ENCODE results near the gene NLRP10. TPM values are rescaled to one million over a fixed set of nuclear protein-coding genes. Genes with fewer than 3 reads are reported as not detected.

Gene NLRP10
- total RNA-seq, 2 donors from 2014 or later, result not detected

DNA sequence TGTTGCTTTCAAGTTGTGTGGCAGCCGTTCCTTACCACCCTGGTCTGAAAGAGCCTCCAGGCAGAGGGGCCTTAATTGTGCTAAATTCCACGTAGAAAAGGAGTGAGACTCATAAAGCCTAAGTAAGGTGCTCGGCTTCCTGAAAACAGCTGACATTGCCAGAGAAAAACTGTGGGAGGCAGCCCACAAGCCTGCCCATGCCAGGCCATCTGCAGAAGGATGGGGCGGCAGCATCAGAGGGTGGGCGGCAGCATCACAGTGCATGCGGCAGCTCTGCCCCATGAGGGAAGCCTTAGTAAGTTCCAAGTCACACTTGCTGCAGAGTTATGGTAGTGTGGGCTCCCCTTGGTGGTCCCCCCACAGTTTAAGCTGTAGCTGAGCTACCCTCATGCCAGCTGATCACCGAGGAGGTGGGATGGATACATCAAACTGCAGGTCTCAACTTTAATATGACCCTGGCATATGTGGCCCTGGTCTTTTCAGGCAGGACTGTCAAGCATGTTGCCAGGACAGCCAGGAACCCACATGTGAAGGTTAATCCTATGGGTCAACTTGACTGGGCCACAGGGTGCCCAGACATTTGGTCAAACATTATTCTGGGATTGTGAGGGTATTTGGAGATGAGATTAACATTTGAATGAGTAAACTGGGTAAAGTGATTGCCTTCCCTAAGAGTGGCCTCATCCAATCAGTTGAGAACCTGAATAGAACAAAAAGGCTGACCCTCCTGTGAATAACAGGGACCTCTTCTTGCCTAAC is 18.8 kb upstream of the NLRP10 start:
- Mint-ChIP-seq H3K36me3 (peaks cover 16 to 26% of the 10 kb centered on the region in 2 donors), H3K27ac (no peak overlapping the region), H3K9me3 (no peaks in the 10 kb centered on the region)
- DNase-seq (ENCODE audit: low spot score in 2 of 2), result no peak
- no peak for ATAC-seq

DNA sequence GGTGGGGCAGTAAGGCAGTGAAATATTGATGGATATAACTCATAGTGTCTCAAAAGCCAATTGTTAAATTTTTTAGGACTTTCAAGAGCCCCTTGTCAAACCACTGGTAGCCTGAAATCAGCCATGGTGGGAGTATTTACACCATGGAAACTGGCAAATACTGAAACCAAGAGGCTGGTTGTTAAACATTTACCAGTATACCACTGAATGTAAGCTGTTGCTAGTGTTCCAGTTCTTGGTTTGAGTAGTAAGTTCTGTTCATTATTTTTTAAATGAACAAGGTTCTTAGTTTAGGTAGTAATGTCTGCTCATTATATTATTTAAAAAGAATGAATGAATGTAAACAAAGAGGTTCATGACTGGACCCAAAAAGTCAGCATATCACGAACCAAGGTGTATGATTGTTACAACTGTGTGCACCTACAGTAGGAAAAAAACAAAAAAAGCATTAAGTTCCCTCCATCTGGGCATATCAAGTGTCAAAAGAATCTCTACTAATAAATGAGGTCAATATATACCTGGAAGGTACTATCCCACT is 17.4 kb upstream of the NLRP10 start:
- DNase-seq (ENCODE audit: low spot score in 2 of 2), result no peak
- ATAC-seq, result no peak
- H3K27ac Mint-ChIP-seq, result no peak overlapping the region
- H3K9me3 Mint-ChIP-seq, result no peaks in the 10 kb centered on the region
- peaks cover 3 to 12% of the 10 kb centered on the region in 2 donors for H3K36me3 Mint-ChIP-seq

DNA sequence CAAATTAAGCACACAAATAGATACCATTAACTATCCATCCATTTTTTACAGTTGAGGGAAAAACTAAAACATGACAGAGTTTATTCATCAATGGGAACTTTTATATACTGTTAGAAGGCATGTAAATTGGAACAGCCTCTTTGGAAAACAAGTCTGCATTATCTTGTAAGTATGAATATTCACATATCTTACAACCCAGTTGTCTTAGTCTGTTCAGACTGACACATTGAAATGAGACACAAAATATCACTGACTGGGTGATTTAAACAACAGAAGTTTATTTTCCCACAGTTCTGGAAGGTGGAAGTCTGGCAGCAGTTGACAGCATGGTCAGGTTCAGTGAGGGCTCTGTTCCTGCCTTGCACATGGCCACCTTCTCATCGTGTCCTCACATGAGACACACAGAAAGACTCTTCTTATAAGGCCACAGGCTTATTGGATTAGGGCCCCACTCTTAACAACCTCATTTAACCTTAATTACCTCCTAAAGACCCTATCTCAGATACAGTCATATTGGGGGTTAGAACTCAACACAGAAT is 16.4 kb upstream of the NLRP10 start:
- Mint-ChIP-seq H3K27ac (no peak overlapping the region), H3K9me3 (no peaks in the 10 kb centered on the region), H3K36me3 (peaks cover 0 to 3% of the 10 kb centered on the region in 2 donors)
- ATAC-seq (no peak), DNase-seq (ENCODE audit: low spot score in 2 of 2) (no peak)

DNA sequence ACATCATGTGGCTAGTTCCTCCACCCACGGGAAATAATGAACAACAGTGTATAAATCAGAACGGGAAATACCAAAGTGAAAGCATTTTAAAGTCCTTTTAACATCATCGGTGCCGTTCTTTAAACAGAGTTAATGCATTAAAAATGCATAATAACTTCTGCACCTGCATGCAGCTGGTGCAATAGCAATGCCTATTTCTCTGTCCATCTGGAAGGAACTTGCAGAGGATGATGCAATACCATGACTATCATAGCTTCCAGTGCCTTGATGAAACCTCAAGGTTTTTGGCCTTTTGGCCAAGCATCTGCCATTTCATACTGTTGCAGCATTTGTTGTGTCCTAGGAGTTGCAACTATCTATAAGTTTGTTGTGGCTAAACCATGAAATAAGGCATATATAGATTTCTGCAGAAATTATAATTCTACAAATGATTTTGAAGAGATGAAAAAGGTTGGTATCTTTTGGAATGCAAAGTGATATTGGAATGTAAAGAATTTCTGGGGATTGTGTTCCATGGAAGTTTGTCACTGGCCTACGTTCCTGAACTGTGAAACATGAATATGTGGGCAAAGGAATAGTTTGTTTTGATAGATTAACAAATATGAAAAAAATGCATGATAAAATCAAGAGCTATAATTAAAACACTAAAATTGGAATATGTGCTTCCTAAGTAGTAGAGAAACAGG is 12.1 kb upstream of the NLRP10 start:
- H3K9me3 Mint-ChIP-seq, result no peaks in the 10 kb centered on the region
- H3K36me3 Mint-ChIP-seq, result no peaks in the 10 kb centered on the region
- H3K27ac Mint-ChIP-seq, result no peak overlapping the region
- ATAC-seq, result no peak
- DNase-seq (ENCODE audit: low spot score in 2 of 2), result no peak

DNA sequence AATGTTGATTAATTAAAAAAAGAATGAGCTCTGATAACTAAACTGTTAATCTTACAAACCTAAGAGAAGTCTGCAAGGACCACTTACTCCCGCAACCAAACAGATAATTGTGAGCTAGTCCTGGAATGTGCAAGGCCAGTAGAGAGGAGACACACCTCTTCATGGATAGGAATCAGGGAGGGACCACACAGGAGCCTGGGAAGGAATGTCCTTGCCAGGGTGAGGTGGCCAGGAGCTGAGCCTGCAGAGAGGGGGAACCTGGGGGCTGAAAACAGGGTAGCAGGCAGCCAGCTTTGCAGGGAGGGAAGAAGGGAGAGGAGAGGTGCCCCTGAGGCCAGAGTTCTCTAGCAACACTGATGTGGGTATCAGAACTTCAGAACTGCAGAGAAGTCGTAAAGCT is 9.4 kb upstream of the NLRP10 start:
- H3K27ac Mint-ChIP-seq, result no peak overlapping the region
- DNase-seq (ENCODE audit: low spot score in 2 of 2), result no peak

DNA sequence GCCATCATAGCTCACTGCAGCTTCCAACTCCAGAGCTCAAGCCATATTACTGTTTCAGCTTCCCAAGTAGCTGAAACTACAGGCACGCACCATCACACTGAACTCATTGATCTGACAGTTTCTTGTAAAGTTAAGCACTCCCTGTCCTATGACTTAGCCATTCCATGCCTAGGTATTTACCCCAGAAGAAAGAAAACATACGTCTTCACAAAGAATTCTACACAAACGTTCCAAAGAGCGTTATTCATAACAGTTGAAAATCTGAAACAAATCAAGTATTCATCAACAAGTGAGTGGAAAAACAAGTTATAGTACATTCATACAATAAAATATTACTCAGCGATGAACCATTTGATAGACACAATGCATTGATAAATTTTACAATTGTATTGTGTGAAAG is 7.8 kb upstream of the NLRP10 start:
- Mint-ChIP-seq H3K36me3 (no peaks in the 10 kb centered on the region), H3K9me3 (no peaks in the 10 kb centered on the region), H3K27ac (no peak overlapping the region)
- DNase-seq (ENCODE audit: low spot score in 2 of 2) (no peak), ATAC-seq (no peak)

More for the DNA sequence above, 9.4 kb upstream of the NLRP10 start:
- no peaks in the 10 kb centered on the region for H3K36me3 Mint-ChIP-seq
- ATAC-seq, result no peak
- no peaks in the 10 kb centered on the region for H3K9me3 Mint-ChIP-seq

DNA sequence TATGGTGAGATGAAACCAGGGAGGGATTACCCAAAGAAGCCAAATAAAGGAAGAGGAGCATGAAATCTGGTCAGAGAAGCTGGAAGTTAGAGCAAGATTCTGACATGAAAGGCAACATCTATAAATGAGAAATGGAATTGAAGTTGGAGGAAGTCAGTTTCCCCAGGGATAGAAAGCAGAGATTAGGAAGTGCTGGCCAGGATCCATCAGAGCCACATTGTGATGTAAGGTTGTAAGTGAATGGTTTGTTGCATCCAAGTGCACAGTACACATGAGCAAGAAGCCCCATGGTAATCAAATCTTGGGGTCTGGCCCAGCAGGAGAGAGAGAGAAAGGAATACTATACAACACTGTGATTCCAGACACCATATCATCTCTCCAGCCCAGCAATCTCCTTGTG is 6.6 kb upstream of the NLRP10 start:
- no peak for ATAC-seq

DNA sequence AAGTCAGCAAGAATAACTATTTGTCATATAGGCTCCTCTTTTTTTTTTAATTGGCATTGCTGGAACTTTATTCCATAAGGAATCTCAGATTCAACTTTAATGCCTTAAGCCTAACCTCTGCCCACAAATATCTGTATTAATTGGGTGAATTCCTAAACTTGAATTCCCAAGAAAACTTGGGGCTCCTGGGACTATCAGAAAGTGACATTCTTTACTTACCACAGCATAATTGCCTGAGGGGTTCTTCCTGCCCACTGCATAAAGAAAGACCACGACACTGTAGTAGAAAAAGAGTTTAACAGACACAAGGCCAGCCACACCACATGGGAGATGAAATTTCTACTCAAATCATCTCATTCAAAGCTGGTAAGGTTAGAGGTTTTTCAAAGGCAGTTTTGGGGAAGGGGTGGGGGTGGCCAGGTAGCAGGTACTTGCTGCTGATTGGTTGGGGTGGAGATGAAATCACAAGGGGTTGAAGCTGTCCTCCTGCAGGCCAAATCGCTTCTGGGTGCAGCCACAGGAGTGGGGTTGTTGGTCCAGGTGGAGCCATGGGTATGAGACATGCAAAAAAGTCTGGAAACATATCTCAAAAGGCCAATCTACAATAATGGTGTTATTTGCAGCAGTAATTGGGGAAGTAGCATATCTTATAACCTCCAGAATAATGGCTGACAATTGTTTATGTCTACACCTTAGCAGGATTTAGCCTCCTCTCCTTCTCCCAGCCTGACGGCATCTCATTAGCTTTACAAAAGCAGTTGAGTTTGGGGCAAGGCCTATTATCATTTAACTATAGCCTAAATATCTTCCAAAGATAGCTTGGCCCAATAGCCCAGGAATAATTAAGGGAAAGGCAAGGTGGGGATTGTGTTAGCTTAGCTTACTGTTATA is 4.8 kb upstream of the NLRP10 start:
- Mint-ChIP-seq H3K9me3 (no peaks in the 10 kb centered on the region), H3K36me3 (no peaks in the 10 kb centered on the region), H3K27ac (no peak overlapping the region)
- DNase-seq (ENCODE audit: low spot score in 2 of 2), result no peak
- no peak for ATAC-seq

More for the DNA sequence above, 6.6 kb upstream of the NLRP10 start:
- no peaks in the 10 kb centered on the region for H3K36me3 Mint-ChIP-seq
- H3K9me3 Mint-ChIP-seq, result no peaks in the 10 kb centered on the region
- DNase-seq (ENCODE audit: low spot score in 2 of 2), result no peak
- no peak overlapping the region for H3K27ac Mint-ChIP-seq

DNA sequence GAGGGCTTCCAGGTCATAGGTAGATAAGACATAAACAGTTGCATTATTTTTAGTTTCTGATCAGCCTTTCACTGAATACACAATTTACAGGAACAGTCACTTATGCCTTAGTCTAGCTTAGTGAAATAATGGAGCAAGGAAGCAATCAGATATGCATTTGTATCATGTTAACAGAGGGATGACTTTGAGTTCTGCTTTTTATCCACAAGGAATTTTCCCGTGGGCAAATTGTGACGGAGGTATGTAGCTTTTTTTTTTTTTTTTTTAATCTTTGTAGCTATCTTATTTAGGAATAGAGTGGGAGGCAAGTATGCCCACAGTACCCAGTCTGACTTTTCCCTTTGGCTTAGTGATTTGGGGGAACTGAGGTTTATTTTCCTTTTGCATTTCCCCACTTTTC is 3.4 kb upstream of the NLRP10 start:
- DNase-seq (ENCODE audit: low spot score in 2 of 2), result no peak
- no peaks in the 10 kb centered on the region for H3K36me3 Mint-ChIP-seq
- ATAC-seq, result no peak
- H3K27ac Mint-ChIP-seq, result no peak overlapping the region
- no peaks in the 10 kb centered on the region for H3K9me3 Mint-ChIP-seq

DNA sequence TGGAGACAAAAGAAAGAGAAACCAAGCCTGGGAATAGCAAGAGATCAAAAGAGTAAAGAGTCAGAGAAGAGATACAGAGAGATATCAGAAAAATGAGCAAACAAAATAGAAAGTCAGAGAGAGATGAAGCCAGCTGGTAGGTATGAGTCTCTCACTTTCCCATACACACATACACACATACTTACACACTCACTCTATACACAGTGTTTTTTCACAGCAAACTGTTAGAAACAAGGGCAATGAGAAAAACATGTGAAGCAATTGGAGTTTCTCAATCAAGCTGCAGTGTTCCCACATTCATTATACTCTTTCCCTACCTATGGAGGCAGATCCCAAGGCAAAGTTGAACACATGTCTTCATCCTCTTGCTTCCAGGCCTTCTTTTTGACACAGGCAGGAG is 2.6 kb upstream of the NLRP10 start:
- H3K36me3 Mint-ChIP-seq, result no peaks in the 10 kb centered on the region
- H3K27ac Mint-ChIP-seq, result no peak overlapping the region
- ATAC-seq (no peak), DNase-seq (ENCODE audit: low spot score in 2 of 2) (no peak)
- H3K9me3 Mint-ChIP-seq, result no peaks in the 10 kb centered on the region

DNA sequence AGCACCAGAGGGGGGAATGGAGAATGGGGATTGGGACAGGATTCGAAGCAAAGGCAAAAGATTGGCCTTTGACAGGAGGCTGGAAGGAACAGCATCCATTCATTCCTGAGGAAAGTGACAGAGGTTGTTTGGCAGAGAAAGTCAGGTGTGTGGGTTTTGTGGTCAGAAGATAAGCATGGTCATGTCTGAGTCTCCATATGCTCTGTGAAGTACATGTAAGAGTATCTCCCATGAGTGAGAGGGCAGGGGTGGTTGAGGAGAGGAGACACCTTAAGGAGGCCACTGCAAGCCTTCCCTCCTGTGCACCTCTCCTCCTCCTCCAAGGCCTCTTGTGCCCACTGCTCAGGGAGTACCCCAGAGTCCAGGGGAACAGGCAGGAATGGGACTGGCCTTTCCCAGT is 1.9 kb upstream of the NLRP10 start:
- DNase-seq (ENCODE audit: low spot score in 2 of 2), result no peak
- no peaks in the 10 kb centered on the region for H3K36me3 Mint-ChIP-seq
- no peak overlapping the region for H3K27ac Mint-ChIP-seq
- H3K9me3 Mint-ChIP-seq, result no peaks in the 10 kb centered on the region
- ATAC-seq, result no peak

DNA sequence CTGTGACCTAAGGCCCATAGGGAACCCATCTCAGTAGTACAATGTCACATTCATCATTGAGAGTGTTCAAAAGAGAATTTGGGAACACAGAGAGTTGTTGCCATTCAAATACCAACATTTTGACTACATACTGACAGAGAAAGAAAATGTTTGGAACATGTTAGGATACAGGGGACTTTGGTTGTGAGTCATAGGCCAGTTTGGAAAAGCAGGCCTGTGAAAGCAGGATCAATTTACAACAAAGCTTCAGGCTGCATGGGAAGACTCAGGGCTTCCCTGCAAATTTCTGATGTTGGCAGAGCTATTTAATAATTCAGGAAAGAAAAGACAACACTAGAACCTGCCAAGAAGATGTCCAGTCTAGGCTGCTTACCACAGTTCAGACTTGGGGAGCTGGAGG is 374 bp downstream of the NLRP10 start:
- Mint-ChIP-seq H3K27ac (no peak overlapping the region), H3K9me3 (no peaks in the 10 kb centered on the region), H3K36me3 (no peaks in the 10 kb centered on the region)
- ATAC-seq (no peak), DNase-seq (ENCODE audit: low spot score in 2 of 2) (no peak)

DNA sequence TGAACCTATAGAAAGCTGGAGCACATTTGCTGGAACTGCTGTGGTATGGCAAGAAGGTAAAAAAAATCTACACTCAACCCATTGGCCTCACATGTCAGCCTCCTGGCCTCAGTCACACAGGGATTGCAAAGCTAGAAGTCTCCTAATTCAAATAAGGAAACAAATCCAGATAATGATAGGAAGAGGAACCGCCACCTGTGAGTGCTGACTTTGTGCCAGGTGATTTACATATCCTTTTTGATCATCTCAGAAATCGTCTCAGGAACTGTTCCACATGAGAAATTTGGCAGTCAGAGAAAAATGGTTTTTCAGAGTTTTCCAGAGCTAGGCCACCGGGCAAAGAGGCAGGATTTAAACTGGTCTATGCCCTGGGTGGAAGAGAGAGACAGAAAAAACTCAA is 986 bp downstream of the NLRP10 start:
- DNase-seq (ENCODE audit: low spot score in 2 of 2), result no peak
- no peak overlapping the region for H3K27ac Mint-ChIP-seq
- no peaks in the 10 kb centered on the region for H3K9me3 Mint-ChIP-seq
- no peaks in the 10 kb centered on the region for H3K36me3 Mint-ChIP-seq
- ATAC-seq, result no peak

DNA sequence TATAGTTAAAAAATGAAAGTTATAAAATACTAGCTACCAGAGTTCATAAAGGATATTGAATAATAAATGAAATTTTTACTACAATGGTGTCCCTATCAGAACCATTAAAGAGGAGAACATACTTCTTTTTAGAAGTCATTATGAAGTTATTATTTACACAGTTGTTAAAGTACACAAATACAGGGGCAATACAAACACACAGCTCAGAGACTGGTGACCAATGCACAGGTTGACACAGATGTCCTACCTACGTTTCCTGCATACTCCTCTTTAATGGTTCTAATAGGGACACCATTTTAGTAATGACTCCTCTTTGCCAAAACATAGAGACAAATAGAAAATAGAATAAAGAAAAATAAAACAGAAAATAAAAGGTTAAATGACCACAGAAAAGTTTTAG is 10.1 kb downstream of the NLRP10 start:
- DNase-seq (ENCODE audit: low spot score in 2 of 2), result no peak
- Mint-ChIP-seq H3K36me3 (no peaks in the 10 kb centered on the region), H3K9me3 (no peaks in the 10 kb centered on the region), H3K27ac (no peak overlapping the region)
- no peak for ATAC-seq

DNA sequence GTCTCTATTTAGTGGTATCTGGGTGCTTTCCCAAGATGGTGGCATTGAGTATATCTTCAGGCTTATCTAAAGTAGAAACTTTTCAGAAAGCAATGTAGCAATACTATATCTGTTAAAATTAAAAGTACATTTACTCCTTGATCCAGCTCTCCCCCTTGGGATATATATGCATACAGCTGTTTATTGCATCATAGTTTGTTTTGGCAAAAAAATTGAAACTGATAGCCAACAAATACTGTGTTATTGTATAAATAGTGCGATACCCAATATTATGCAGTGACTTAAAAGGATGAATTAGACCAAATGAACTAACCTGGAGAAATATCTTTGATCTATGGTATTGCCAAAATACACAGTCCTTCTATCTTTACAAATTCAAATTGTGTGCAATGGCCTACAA is 15.3 kb downstream of the NLRP10 start:
- H3K27ac Mint-ChIP-seq, result no peak overlapping the region
- no peaks in the 10 kb centered on the region for H3K36me3 Mint-ChIP-seq
- DNase-seq (ENCODE audit: low spot score in 2 of 2), result no peak
- ATAC-seq, result no peak
- no peaks in the 10 kb centered on the region for H3K9me3 Mint-ChIP-seq

DNA sequence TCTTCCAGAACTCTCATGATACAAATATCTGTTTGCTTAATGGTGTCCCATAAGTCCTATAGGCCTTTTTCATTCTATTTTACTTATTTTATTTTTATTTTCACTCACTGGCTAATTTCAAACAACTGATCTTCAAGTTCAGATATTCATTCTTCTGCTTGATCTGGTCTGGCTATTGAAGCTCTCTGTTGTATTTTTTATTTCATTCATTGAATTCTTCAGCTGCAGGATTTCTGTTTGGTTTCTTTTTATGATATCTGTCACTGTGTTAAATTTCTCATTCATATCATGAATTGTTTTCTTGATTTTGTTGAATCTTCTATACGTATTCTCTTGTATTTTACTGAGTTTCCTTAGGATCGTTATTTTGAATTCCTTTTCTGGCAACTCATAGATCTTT is 21.1 kb downstream of the NLRP10 start:
- H3K36me3 Mint-ChIP-seq, result peaks cover 5 to 7% of the 10 kb centered on the region in 2 donors
- DNase-seq (ENCODE audit: low spot score in 2 of 2) (no peak), ATAC-seq (no peak)
- H3K27ac Mint-ChIP-seq, result no peak overlapping the region
- peaks cover 16 to 18% of the 10 kb centered on the region in 2 donors for H3K9me3 Mint-ChIP-seq

DNA sequence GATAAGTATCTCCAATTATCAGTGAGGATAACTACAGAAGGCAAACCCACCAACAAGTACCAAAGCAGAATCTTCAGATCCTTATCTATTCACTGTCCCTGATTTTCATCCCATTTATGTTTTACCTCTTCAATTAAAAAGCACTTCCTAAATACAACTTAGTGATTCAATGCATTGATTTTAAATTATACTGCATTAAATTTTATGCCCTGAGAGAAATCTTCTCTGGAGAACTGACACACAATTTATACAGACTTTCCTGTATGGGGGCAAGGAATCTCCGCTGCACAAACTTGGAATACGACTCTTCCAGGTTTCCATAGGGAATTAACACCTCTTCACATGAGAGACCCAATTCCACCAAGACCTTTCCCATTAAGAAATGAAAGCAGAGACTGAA is 23.6 kb downstream of the NLRP10 start, which contains the start of gene OR10A3:
Gene OR10A3, minus strand, starts transcription at position 101 of the 400 bp plus-strand sequence. CDS start 2,188 bp downstream, outside the sequence.
- no peak within 1 kb of the TSS for H3K27ac Mint-ChIP-seq
- peaks cover 5 to 7% of the 10 kb centered on the region in 2 donors for H3K36me3 Mint-ChIP-seq
- peaks cover 16 to 20% of the 10 kb centered on the region in 2 donors for H3K9me3 Mint-ChIP-seq
- ATAC-seq, result no peak
- no peak for DNase-seq (ENCODE audit: low spot score in 2 of 2)

Data from activated naive CD4-positive, alpha-beta T cell treated with anti-CD3 and anti-CD28 coated beads, Interleukin-2, amount 50 U/mL, for 72 hours (primary cell).